HEK293 (cell line): Measurements from ENCODE around the gene OR2V2.

ENCODE experiments used
- CTCF ChIA-PET: fragments of 350-600 bp; formaldehyde crosslinking; extraction: SDS; loops from one replicate; lab custom pipeline; 2021; ENCODE audit warnings: antibody characterized with exemption; lab: Yijun Ruan, JAX
- POLR2A ChIA-PET: fragments of 300-600 bp; formaldehyde crosslinking; extraction: SDS; loops from one replicate; lab custom pipeline; 2020; ENCODE audit warnings: antibody characterized with exemption, inconsistent platforms; lab: Yijun Ruan, JAX
- H3K27ac ChIP-seq: fragments of 200-500 bp; sonication (Bioruptor generic); 2 replicates; pipeline ENCODE4 v1.5.1; 2014; ENCODE audit warnings: low read depth, low read length, control low read depth, inconsistent platforms; ENCODE audit errors: extremely low read depth
- H3K36me3 ChIP-seq, 2 experiments: fragments of 200-500 bp in 1 of 2; sonication (Bioruptor generic) in 1 of 2; 1 replicate in 1 of 2; 2 replicates in 1 of 2; pipeline ENCODE4 v1.5.1; 2014 to 2017; ENCODE audit warnings: inconsistent platforms in 2 of 2, low read length in 2 of 2; ENCODE audit not compliant: control insufficient read depth in 2 of 2, insufficient read depth in 1 of 2
- H3K4me1 ChIP-seq: fragments of 200-500 bp; sonication (Bioruptor generic); 2 replicates; pipeline ENCODE4 v1.5.1; 2014; ENCODE audit warnings: mild to moderate bottlenecking, low read length, inconsistent platforms; ENCODE audit not compliant: control insufficient read depth, insufficient read depth
- H3K4me3 ChIP-seq: 2 replicates; pipeline ENCODE4 v1.5.1; 2011; ENCODE audit warnings: low read depth, mild to moderate bottlenecking, control low read depth, low read length, moderate library complexity
- H3K9me3 ChIP-seq: fragments of 200-500 bp; sonication (Bioruptor generic); 2 replicates; pipeline ENCODE4 v1.5.1; 2014; ENCODE audit warnings: low read depth, low read length, inconsistent platforms; ENCODE audit not compliant: control insufficient read depth, insufficient read depth
- GFI1B ChIP-seq: fragments of 450-650 bp; formaldehyde crosslinking; IDR thresholded peaks from 2 replicates; pipeline ENCODE4 v1.5.1; 2016; ENCODE audit warnings: missing biosample characterization, missing genetic modification characterization
- GLI4 ChIP-seq: fragments of 450-650 bp; formaldehyde crosslinking; IDR thresholded peaks from 2 replicates; pipeline ENCODE4 v1.5.1; 2016; ENCODE audit warnings: missing biosample characterization, missing genetic modification characterization
- HIC1 ChIP-seq: fragments of 450-650 bp; formaldehyde crosslinking; IDR thresholded peaks from 2 replicates; pipeline ENCODE4 v1.5.1; 2016; ENCODE audit warnings: missing biosample characterization, missing genetic modification characterization
- MYNN ChIP-seq: fragments of 450-650 bp; formaldehyde crosslinking; IDR thresholded peaks from 2 replicates; pipeline ENCODE4 v1.5.1; 2016; ENCODE audit warnings: missing biosample characterization, missing genetic modification characterization, borderline replicate concordance
- RBAK ChIP-seq: fragments of 450-650 bp; formaldehyde crosslinking; IDR thresholded peaks from 2 replicates; pipeline ENCODE4 v1.5.1; 2016; ENCODE audit warnings: missing biosample characterization, missing genetic modification characterization
- SALL2 ChIP-seq: fragments of 450-650 bp; formaldehyde crosslinking; IDR thresholded peaks from 2 replicates; pipeline ENCODE4 v1.5.0; 2017; ENCODE audit warnings: missing biosample characterization, mild to moderate bottlenecking, missing genetic modification characterization, borderline replicate concordance
- SP7 ChIP-seq: fragments of 450-650 bp; formaldehyde crosslinking; IDR thresholded peaks from 2 replicates; pipeline ENCODE4 v1.5.1; 2016; ENCODE audit warnings: missing biosample characterization, missing genetic modification characterization
- ZBTB44 ChIP-seq: fragments of 450-650 bp; IDR thresholded peaks from 2 replicates; pipeline ENCODE4 v1.5.1; 2018; ENCODE audit warnings: missing biosample characterization, mild to moderate bottlenecking, missing genetic modification characterization
- ZEB2 ChIP-seq: fragments of 450-650 bp; formaldehyde crosslinking; IDR thresholded peaks from 2 replicates; pipeline ENCODE4 v1.5.1; 2016; ENCODE audit warnings: missing biosample characterization, missing genetic modification characterization
- ZIC2 ChIP-seq: fragments of 450-650 bp; formaldehyde crosslinking; IDR thresholded peaks from 2 replicates; pipeline ENCODE4 v1.5.1; 2016; ENCODE audit warnings: missing biosample characterization, missing genetic modification characterization
- ZNF132 ChIP-seq: fragments of 450-650 bp; formaldehyde crosslinking; IDR thresholded peaks from 2 replicates; pipeline ENCODE4 v1.5.1; 2017; ENCODE audit warnings: missing biosample characterization, missing genetic modification characterization, borderline replicate concordance
- ZNF221 ChIP-seq: fragments of 450-650 bp; formaldehyde crosslinking; IDR thresholded peaks from 2 replicates; pipeline ENCODE4 v1.5.1; 2017; ENCODE audit warnings: missing biosample characterization, missing genetic modification characterization, borderline replicate concordance
- ZNF223 ChIP-seq: fragments of 450-650 bp; formaldehyde crosslinking; IDR thresholded peaks from 2 replicates; pipeline ENCODE4 v1.5.1; 2016; ENCODE audit warnings: missing biosample characterization, missing genetic modification characterization
- ZNF23 ChIP-seq: fragments of 450-650 bp; formaldehyde crosslinking; IDR thresholded peaks from 2 replicates; pipeline ENCODE4 v1.5.1; 2016; ENCODE audit warnings: missing biosample characterization, missing genetic modification characterization, borderline replicate concordance
- ZNF488 ChIP-seq: fragments of 450-650 bp; formaldehyde crosslinking; IDR thresholded peaks from 2 replicates; pipeline ENCODE4 v1.5.1; 2016; ENCODE audit warnings: missing biosample characterization, missing genetic modification characterization
- ZNF560 ChIP-seq: fragments of 450-650 bp; formaldehyde crosslinking; IDR thresholded peaks from 2 replicates; pipeline ENCODE4 v1.5.1; 2017; ENCODE audit warnings: missing biosample characterization, missing genetic modification characterization, borderline replicate concordance
- ZNF571 ChIP-seq: fragments of 450-650 bp; formaldehyde crosslinking; IDR thresholded peaks from 2 replicates; pipeline ENCODE4 v1.5.0; 2017; ENCODE audit warnings: missing biosample characterization, missing genetic modification characterization
- ZNF600 ChIP-seq: fragments of 450-650 bp; formaldehyde crosslinking; IDR thresholded peaks from 2 replicates; pipeline ENCODE4 v1.5.1; 2016; ENCODE audit warnings: missing biosample characterization, missing genetic modification characterization
- ZNF645 ChIP-seq: fragments of 450-650 bp; formaldehyde crosslinking; IDR thresholded peaks from 2 replicates; pipeline ENCODE4; 2016; ENCODE audit warnings: missing biosample characterization, missing genetic modification characterization

Gene OR2V2

GRCh38 chr5:181120761-181121160, 26.6 kb upstream of the OR2V2 start:
- no peak overlapping the region for H3K27ac ChIP-seq
- TF ChIP-seq GLI4 (tag by site-specific recombination) (no peak), ZNF132 (tag by site-specific recombination) (no peak), ZEB2 (tag by site-specific recombination) (no peak), HIC1 (no peak), ZNF571 (tag by site-specific recombination) (no peak), ZNF488 (tag by site-specific recombination) (no peak), SP7 (tag by site-specific recombination) (no peak), ZNF560 (tag by site-specific recombination) (no peak), ZIC2 (tag by site-specific recombination) (no peak), ZNF600 (tag by site-specific recombination) (no peak), ZNF221 (tag by site-specific recombination) (no peak), SALL2 (no peak), RBAK (tag by site-specific recombination) (no peak), ZNF23 (no peak), ZNF223 (tag by site-specific recombination) (no peak), ZNF645 (no peak), GFI1B (tag by site-specific recombination) (no peak), ZBTB44 (tag by site-specific recombination) (no peak)
- TF ChIP-seq, all 188 proteins: peak for 0
- H3K4me3 ChIP-seq = no peak overlapping the region
- CTCF ChIA-PET = no interaction called here
- POLR2A ChIA-PET = no interaction called here
- H3K4me1 ChIP-seq = no peaks in the 10 kb centered on the region
- H3K36me3 ChIP-seq = no peaks in the 10 kb centered on the region
- H3K9me3 ChIP-seq = no peaks in the 10 kb centered on the region

GRCh38 chr5:181121675-181122561, 25.5 kb upstream of the OR2V2 start:
- CTCF ChIA-PET = interaction anchor here (0.6 kb wide), 1 partner anchor 38 kb away, joined by 3 read pairs; no protein-coding TSS in a partner anchor
- POLR2A ChIA-PET = no interaction called here
- no peak overlapping the region for H3K27ac ChIP-seq
- no peaks in the 10 kb centered on the region for H3K4me1 ChIP-seq
- H3K9me3 ChIP-seq = no peaks in the 10 kb centered on the region
- no peaks in the 10 kb centered on the region for H3K36me3 ChIP-seq
- no peak for TF ChIP-seq MYNN (tag by site-specific recombination)
- H3K4me3 ChIP-seq = no peak overlapping the region
